GM10847 (cell line): ENCODE data around the gene DNAAF1.

Experiments used
- POLR2A ChIP-seq: IDR thresholded peaks from 2 replicates; pipeline ENCODE4 v1.6.1; 2011; ENCODE audit not compliant: insufficient read length; ENCODE audit errors: extremely low read depth

Gene DNAAF1

GRCh38 chr16:84176192-84177053 lies 31.3 kb downstream of the DNAAF1 start:
- TF ChIP-seq POLR2A = no peak

- TF ChIP-seq POLR2A = no peak
Observed at GRCh38 chr16:84177741-84178073, 32.6 kb downstream of the DNAAF1 start.

GRCh38 chr16:84178146-84178765 lies 33.1 kb downstream of the DNAAF1 start:
- no peak for TF ChIP-seq POLR2A

- no peak for TF ChIP-seq POLR2A
Observed at GRCh38 chr16:84178892-84179611, 33.9 kb downstream of the DNAAF1 start.

GRCh38 chr16:84179612-84180320 lies 34.7 kb downstream of the DNAAF1 start:
- no peak for TF ChIP-seq POLR2A

- no peak for TF ChIP-seq POLR2A
Observed at GRCh38 chr16:84180519-84181140, 35.5 kb downstream of the DNAAF1 start.

- TF ChIP-seq POLR2A = no peak
Observed at GRCh38 chr16:84181144-84181915, 36.2 kb downstream of the DNAAF1 start.

GRCh38 chr16:84182104-84182503 lies 37.0 kb downstream of the DNAAF1 start:
- TF ChIP-seq POLR2A = no peak

- TF ChIP-seq POLR2A = no peak
Observed at GRCh38 chr16:84182680-84183571, 37.8 kb downstream of the DNAAF1 start.

GRCh38 chr16:84183572-84183875 lies 38.4 kb downstream of the DNAAF1 start:
- no peak for TF ChIP-seq POLR2A

GRCh38 chr16:84183911-84184591 lies 38.9 kb downstream of the DNAAF1 start:
- no peak for TF ChIP-seq POLR2A

- TF ChIP-seq POLR2A = no peak
Observed at GRCh38 chr16:84184775-84185174, 39.7 kb downstream of the DNAAF1 start.
